GM19328 (cell line): ENCODE results near the gene TNFSF4.
A peak's percentile ranks its signal among the peaks of the same experiment; 100 is the strongest.

Source experiments
- ATAC-seq: cut with Tn5 transposase; IDR thresholded peaks from one replicate; pipeline ENCODE4 v1.9.1; 2021; ENCODE audit warnings: mild to moderate bottlenecking, moderate library complexity; ENCODE audit not compliant: unreplicated experiment

Gene TNFSF4

GRCh38 chr1:173212952-173213491 is 5.9 kb upstream of the TNFSF4 start:
- peak; percentile 67 for ATAC-seq

GRCh38 chr1:173210716-173211231 is 3.6 kb upstream of the TNFSF4 start:
- no peak for ATAC-seq

- no peak for ATAC-seq
These were observed 3.2 kb upstream of the TNFSF4 start for GRCh38 chr1:173210283-173210682.

- ATAC-seq = no peak
These were observed 1.7 kb upstream of the TNFSF4 start for GRCh38 chr1:173208868-173209267.

- no peak for ATAC-seq
These were observed 1.0 kb upstream of the TNFSF4 start for GRCh38 chr1:173208146-173208545.

GRCh38 chr1:173205146-173206051 is 1.7 kb downstream of the TNFSF4 start:
- no peak for ATAC-seq

GRCh38 chr1:173204693-173205092 is 2.4 kb downstream of the TNFSF4 start:
- no peak for ATAC-seq

- ATAC-seq = no peak
These were observed 4.5 kb downstream of the TNFSF4 start for GRCh38 chr1:173202424-173203145.

- no peak for ATAC-seq
These were observed 5.2 kb downstream of the TNFSF4 start for GRCh38 chr1:173201969-173202368.

- peak; percentile 88 for ATAC-seq
These were observed 11.5 kb downstream of the TNFSF4 start for GRCh38 chr1:173195596-173196088.

GRCh38 chr1:173193639-173194038 is 13.5 kb downstream of the TNFSF4 start:
- no peak for ATAC-seq

- ATAC-seq = no peak
These were observed 16.0 kb downstream of the TNFSF4 start for GRCh38 chr1:173191011-173191705.

GRCh38 chr1:173190101-173190936 is 16.8 kb downstream of the TNFSF4 start:
- ATAC-seq = no peak

GRCh38 chr1:173187671-173188237 is 19.4 kb downstream of the TNFSF4 start:
- no peak for ATAC-seq

GRCh38 chr1:173181791-173182190 is 25.3 kb downstream of the TNFSF4 start:
- ATAC-seq = no peak

- ATAC-seq = no peak
These were observed 30.9 kb downstream of the TNFSF4 start for GRCh38 chr1:173176246-173176645.

GRCh38 chr1:173175514-173176145 is 31.5 kb downstream of the TNFSF4 start:
- ATAC-seq = no peak

- ATAC-seq = no peak
These were observed 33.7 kb downstream of the TNFSF4 start for GRCh38 chr1:173173388-173173787.

GRCh38 chr1:173171152-173171551 is 36.0 kb downstream of the TNFSF4 start:
- ATAC-seq = no peak
